ENCODE data around the gene INKA2. TPM values are rescaled to one million over a fixed set of nuclear protein-coding genes. Genes with fewer than 3 reads are reported as not detected.
A peak's percentile ranks its signal among the peaks of the same experiment; 100 is the strongest.

Gene INKA2
- total and polyA plus RNA-seq, 2 of the 4 experiments (the other 2 are of a cell fraction): 2.2 to 2.6 TPM

GRCh38 chr1:111732718-111733117 lies 6.5 kb downstream of the INKA2 start:
- peaks cover 31% of the 10 kb centered on the region for H3K9me1 ChIP-seq (ENCODE audit: insufficient read depth, low read length)
- H2BK15ac ChIP-seq (ENCODE audit: low read depth, low read length): peak overlapping the region; percentile 13; the same call in 1 of the 3 replicates
- in situ Hi-C loops (cut with MboI; ENCODE audit: low sequenced_read_pairs): no loop called here
- H3K9ac ChIP-seq (ENCODE audit: low read depth, low read length): no peak overlapping the region
- no peak overlapping the region for H3K56ac ChIP-seq (ENCODE audit: extremely low read depth, insufficient read depth, low read length)
- dilution Hi-C loops (cut with HindIII; ENCODE audit: low sequenced_read_pairs, unreplicated experiment): no loop called here
- H3K4me1 ChIP-seq (ENCODE audit: control insufficient read depth, insufficient read depth, low read length): peaks cover 31% of the 10 kb centered on the region
- no TSS peak for BruUV-seq (replicated peaks)
- no peak overlapping the region for H3K4me3 ChIP-seq (ENCODE audit: insufficient read depth, low read depth, low read length)
- H2AK5ac ChIP-seq (ENCODE audit: low read depth, low read length): peak overlapping the region; percentile 87; the same call in 1 of the 2 replicates
- peaks cover 7% of the 10 kb centered on the region; the same call in 1 of the 2 replicates for H4K20me1 ChIP-seq (ENCODE audit: insufficient read depth, low read length)
- ChIA-PET CTCF (no interaction called here), POLR2A (ENCODE audit: unreplicated experiment) (no interaction called here)
- H3K9me3 ChIP-seq (ENCODE audit: control insufficient read depth, insufficient read depth, low read length): no peaks in the 10 kb centered on the region
- H4K8ac ChIP-seq (ENCODE audit: low read depth in 2 of 2, low read length in 2 of 2): no peak overlapping the region
- no peak overlapping the region for H2BK20ac ChIP-seq (ENCODE audit: low read depth, low read length)
- no peak overlapping the region for H2AFZ ChIP-seq (replicated peaks; ENCODE audit: low read length, poor library complexity)
- H2BK5ac ChIP-seq (ENCODE audit: low read depth, low read length, poor library complexity, severe bottlenecking): no peak overlapping the region
- H3K23ac ChIP-seq (ENCODE audit: low read depth, low read length): 0 out of 2 replicates have a peak overlapping the region, but pooled peaks have one; percentile 19
- no peaks in the 10 kb centered on the region for H3K27me3 ChIP-seq (ENCODE audit: control insufficient read depth, insufficient read depth, low read length)
- no peak overlapping the region for H4K91ac ChIP-seq (ENCODE audit: insufficient read depth, low read depth, low read length)
- H4K5ac ChIP-seq (ENCODE audit: low read depth, low read length): no peak overlapping the region
- WGBS, 2 experiments (ENCODE audit: extremely low coverage in 2 of 2, insufficient read length in 1 of 2): 97% methylated on average over 4 of the region's 7 CpGs; no CpG with 5 or more reads in 1 of the 2 experiments
- DNase-seq (no peak), ATAC-seq (ENCODE audit: low read depth) (no peak)
- no peak overlapping the region for H3K27ac ChIP-seq (ENCODE audit: insufficient read depth, low read length)
- no peak overlapping the region for H3K18ac ChIP-seq (ENCODE audit: low read depth, low read length)
- H3K4me2 ChIP-seq (ENCODE audit: low read depth, low read length): no peak overlapping the region
- no peak for TF ChIP-seq MAZ (IDR thresholded peaks at IDR 0.05; ENCODE audit: borderline replicate concordance, low read depth, low read length)
- TF ChIP-seq NFE2L2 (IDR thresholded peaks at IDR 0.05; ENCODE audit: low read depth, low read length): no peak
- no peak for TF ChIP-seq ELK1 (IDR thresholded peaks at IDR 0.05; ENCODE audit: borderline replicate concordance, low read depth, low read length)
- TF ChIP-seq SMC3 (IDR thresholded peaks at IDR 0.05; ENCODE audit: low read depth, low read length): no peak
- TF ChIP-seq CTCF (conservative IDR thresholded peaks at IDR 0.05; ENCODE audit: low read depth, low read length): no peak
- no peak for TF ChIP-seq CEBPB (IDR thresholded peaks at IDR 0.05; ENCODE audit: low read depth, low read length)
- TF ChIP-seq USF2 (IDR thresholded peaks at IDR 0.05; ENCODE audit: low read depth, low read length): no peak
- TF ChIP-seq CHD1 (IDR thresholded peaks at IDR 0.05; ENCODE audit: low read depth, low read length): no peak
- no peak for TF ChIP-seq RCOR1 (IDR thresholded peaks at IDR 0.05; ENCODE audit: insufficient replicate concordance, low read length)
- no peak overlapping the region for H2BK120ac ChIP-seq (ENCODE audit: low read depth, low read length)
- peak overlapping the region; percentile 16; the same call in 1 of the 2 replicates for H3K4ac ChIP-seq (ENCODE audit: low read depth, low read length)
- no peak overlapping the region for H2AK9ac ChIP-seq (replicated peaks; ENCODE audit: low read depth, low read length, poor library complexity)
- H3K79me1 ChIP-seq (ENCODE audit: low read depth in 1 of 2, low read length in 2 of 2): peaks cover 15 to 63% of the 10 kb centered on the region in 2 experiments; a peak in 2 of 4 replicates
- intact Hi-C loops (cut with micrococcal nuclease): no loop called here
- no peaks in the 10 kb centered on the region for H3K36me3 ChIP-seq (ENCODE audit: control insufficient read depth, insufficient read depth, low read length)
- H3K14ac ChIP-seq (replicated peaks; ENCODE audit: low read depth, low read length): peak overlapping the region; percentile 1; the same call in 1 of the 2 replicates
